AG04449 (cell line): ENCODE data around the gene KLF14.
A peak's percentile ranks its signal among the peaks of the same experiment; 100 is the strongest.

ENCODE experiments used
- CTCF ChIA-PET: fragments of 350-600 bp; formaldehyde crosslinking; extraction: SDS; loops from one replicate; lab custom pipeline; 2021; ENCODE audit warnings: antibody characterized with exemption; lab: Yijun Ruan, JAX
- POLR2A ChIA-PET: fragments of 400-600, 350-600 bp; formaldehyde crosslinking; extraction: SDS; loops from one replicate; lab custom pipeline; 2020; ENCODE audit warnings: antibody characterized with exemption, inconsistent platforms; lab: Yijun Ruan, JAX
- DNase-seq: peaks from one replicate; pipeline ENCODE4 v3.0.0-alpha.2; 2010; ENCODE audit warnings: low read depth, low spot score
- H3K4me3 ChIP-seq: 2 replicates; pipeline ENCODE4 v1.5.1; 2011; ENCODE audit warnings: low read depth, mild to moderate bottlenecking, control low read depth, low read length
- TF ChIP-seq, protein P1 (sequence below): IDR thresholded peaks from one replicate; pipeline ENCODE4 v1.5.1; 2011; ENCODE audit warnings: mild to moderate bottlenecking, moderate library complexity, low read length, control low read depth, inconsistent platforms; ENCODE audit not compliant: insufficient read depth; ENCODE audit errors: missing control alignments

Gene KLF14

DNA sequence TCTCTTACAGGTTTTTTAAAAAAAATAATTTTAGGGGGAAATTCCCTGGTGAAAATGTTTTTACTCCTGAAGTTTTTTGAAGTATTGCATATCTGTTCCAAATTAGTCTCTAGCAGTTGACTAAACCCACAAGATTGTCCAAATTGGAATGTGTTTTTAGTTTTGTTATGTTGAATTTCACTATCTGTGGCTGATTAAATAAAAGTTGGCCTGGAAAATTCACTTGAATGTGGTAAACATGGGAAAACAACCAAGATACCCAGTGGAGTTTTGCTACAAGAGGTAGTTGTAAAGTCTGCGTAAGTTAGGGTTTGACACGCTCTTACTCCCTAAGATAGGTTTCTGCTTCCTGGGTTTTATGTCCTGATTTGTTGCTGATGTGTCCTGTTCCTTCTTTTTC lies 51.0 kb downstream of the KLF14 start:
- no peak overlapping the region for H3K4me3 ChIP-seq
- peak; percentile 2 for DNase-seq
- ChIA-PET POLR2A (no interaction called here), CTCF (no interaction called here)
- TF ChIP-seq, protein P1, sequence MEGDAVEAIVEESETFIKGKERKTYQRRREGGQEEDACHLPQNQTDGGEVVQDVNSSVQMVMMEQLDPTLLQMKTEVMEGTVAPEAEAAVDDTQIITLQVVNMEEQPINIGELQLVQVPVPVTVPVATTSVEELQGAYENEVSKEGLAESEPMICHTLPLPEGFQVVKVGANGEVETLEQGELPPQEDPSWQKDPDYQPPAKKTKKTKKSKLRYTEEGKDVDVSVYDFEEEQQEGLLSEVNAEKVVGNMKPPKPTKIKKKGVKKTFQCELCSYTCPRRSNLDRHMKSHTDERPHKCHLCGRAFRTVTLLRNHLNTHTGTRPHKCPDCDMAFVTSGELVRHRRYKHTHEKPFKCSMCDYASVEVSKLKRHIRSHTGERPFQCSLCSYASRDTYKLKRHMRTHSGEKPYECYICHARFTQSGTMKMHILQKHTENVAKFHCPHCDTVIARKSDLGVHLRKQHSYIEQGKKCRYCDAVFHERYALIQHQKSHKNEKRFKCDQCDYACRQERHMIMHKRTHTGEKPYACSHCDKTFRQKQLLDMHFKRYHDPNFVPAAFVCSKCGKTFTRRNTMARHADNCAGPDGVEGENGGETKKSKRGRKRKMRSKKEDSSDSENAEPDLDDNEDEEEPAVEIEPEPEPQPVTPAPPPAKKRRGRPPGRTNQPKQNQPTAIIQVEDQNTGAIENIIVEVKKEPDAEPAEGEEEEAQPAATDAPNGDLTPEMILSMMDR = no peak
